ENCODE measurements around the gene SLF2. TPM values are rescaled to one million over a fixed set of nuclear protein-coding genes. Genes with fewer than 3 reads are reported as not detected.

Gene SLF2
- total and polyA plus RNA-seq, 2 of the 8 experiments (the other 6 are each of a cell fraction or from before 2014, with no cell fraction given), result 5.5 to 20.9 TPM

DNA sequence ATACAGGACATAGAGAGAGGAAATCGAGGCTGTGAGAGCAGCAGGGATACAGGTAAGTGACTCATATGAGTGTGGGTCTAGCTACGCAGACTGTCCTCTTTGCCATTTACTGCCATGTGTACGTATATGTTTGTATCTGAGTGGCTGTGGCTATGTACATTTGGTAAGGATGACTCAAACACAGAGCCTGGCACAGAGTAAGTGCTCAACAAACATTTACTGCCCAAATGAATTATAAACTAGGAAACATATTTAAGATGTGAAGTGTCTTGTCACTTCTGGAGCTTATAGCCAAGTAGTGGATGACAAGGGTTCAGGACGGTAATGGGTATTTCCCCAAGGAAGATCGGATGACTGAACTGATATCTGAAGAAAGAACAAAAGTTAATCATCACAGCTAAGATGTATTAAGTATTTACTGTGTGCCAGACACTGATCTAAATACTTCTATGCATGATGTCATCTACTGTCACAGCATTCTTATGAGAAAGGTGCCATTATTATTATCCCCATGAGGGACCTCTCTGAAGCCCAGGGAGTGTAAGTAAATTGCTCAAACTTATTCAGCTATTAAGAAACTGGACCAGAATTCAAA, 68.5 kb downstream of the SLF2 start (continued):
- TF ChIP-seq, protein P1, sequence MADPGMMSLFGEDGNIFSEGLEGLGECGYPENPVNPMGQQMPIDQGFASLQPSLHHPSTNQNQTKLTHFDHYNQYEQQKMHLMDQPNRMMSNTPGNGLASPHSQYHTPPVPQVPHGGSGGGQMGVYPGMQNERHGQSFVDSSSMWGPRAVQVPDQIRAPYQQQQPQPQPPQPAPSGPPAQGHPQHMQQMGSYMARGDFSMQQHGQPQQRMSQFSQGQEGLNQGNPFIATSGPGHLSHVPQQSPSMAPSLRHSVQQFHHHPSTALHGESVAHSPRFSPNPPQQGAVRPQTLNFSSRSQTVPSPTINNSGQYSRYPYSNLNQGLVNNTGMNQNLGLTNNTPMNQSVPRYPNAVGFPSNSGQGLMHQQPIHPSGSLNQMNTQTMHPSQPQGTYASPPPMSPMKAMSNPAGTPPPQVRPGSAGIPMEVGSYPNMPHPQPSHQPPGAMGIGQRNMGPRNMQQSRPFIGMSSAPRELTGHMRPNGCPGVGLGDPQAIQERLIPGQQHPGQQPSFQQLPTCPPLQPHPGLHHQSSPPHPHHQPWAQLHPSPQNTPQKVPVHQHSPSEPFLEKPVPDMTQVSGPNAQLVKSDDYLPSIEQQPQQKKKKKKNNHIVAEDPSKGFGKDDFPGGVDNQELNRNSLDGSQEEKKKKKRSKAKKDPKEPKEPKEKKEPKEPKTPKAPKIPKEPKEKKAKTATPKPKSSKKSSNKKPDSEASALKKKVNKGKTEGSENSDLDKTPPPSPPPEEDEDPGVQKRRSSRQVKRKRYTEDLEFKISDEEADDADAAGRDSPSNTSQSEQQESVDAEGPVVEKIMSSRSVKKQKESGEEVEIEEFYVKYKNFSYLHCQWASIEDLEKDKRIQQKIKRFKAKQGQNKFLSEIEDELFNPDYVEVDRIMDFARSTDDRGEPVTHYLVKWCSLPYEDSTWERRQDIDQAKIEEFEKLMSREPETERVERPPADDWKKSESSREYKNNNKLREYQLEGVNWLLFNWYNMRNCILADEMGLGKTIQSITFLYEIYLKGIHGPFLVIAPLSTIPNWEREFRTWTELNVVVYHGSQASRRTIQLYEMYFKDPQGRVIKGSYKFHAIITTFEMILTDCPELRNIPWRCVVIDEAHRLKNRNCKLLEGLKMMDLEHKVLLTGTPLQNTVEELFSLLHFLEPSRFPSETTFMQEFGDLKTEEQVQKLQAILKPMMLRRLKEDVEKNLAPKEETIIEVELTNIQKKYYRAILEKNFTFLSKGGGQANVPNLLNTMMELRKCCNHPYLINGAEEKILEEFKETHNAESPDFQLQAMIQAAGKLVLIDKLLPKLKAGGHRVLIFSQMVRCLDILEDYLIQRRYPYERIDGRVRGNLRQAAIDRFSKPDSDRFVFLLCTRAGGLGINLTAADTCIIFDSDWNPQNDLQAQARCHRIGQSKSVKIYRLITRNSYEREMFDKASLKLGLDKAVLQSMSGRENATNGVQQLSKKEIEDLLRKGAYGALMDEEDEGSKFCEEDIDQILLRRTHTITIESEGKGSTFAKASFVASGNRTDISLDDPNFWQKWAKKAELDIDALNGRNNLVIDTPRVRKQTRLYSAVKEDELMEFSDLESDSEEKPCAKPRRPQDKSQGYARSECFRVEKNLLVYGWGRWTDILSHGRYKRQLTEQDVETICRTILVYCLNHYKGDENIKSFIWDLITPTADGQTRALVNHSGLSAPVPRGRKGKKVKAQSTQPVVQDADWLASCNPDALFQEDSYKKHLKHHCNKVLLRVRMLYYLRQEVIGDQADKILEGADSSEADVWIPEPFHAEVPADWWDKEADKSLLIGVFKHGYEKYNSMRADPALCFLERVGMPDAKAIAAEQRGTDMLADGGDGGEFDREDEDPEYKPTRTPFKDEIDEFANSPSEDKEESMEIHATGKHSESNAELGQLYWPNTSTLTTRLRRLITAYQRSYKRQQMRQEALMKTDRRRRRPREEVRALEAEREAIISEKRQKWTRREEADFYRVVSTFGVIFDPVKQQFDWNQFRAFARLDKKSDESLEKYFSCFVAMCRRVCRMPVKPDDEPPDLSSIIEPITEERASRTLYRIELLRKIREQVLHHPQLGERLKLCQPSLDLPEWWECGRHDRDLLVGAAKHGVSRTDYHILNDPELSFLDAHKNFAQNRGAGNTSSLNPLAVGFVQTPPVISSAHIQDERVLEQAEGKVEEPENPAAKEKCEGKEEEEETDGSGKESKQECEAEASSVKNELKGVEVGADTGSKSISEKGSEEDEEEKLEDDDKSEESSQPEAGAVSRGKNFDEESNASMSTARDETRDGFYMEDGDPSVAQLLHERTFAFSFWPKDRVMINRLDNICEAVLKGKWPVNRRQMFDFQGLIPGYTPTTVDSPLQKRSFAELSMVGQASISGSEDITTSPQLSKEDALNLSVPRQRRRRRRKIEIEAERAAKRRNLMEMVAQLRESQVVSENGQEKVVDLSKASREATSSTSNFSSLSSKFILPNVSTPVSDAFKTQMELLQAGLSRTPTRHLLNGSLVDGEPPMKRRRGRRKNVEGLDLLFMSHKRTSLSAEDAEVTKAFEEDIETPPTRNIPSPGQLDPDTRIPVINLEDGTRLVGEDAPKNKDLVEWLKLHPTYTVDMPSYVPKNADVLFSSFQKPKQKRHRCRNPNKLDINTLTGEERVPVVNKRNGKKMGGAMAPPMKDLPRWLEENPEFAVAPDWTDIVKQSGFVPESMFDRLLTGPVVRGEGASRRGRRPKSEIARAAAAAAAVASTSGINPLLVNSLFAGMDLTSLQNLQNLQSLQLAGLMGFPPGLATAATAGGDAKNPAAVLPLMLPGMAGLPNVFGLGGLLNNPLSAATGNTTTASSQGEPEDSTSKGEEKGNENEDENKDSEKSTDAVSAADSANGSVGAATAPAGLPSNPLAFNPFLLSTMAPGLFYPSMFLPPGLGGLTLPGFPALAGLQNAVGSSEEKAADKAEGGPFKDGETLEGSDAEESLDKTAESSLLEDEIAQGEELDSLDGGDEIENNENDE (IDR thresholded peaks at IDR 0.05; ENCODE audit: insufficient replicate concordance, low read length), result no peak
- no peak for TF ChIP-seq BRCA1 (IDR thresholded peaks at IDR 0.05; ENCODE audit: low read depth, low read length)
- no peak for TF ChIP-seq KDM5A (IDR thresholded peaks at IDR 0.05; ENCODE audit: low read length)
- TF ChIP-seq GTF2F1 (IDR thresholded peaks at IDR 0.05; ENCODE audit: borderline replicate concordance, low read depth, low read length), result no peak
- TF ChIP-seq JUND (IDR thresholded peaks at IDR 0.05; ENCODE audit: low read length), result no peak
- no peak for TF ChIP-seq HDAC2 (IDR thresholded peaks at IDR 0.05; ENCODE audit: borderline replicate concordance in 1 of 2, low read depth in 2 of 2, low read length in 2 of 2)
- no peak for TF ChIP-seq E2F6 (IDR thresholded peaks at IDR 0.05)
